PC-9 (cell line): Measurements from ENCODE around the gene FUT8. TPM values are rescaled to one million over a fixed set of nuclear protein-coding genes. Genes with fewer than 3 reads are reported as not detected.

Experiments
- BruUV-seq: library from RNA; stranded (reverse); fragments of 400-500 nt; replicated peaks from 2 replicates; lab custom pipeline; 2021; lab: Mats Ljungman, UMichigan
- CTCF ChIA-PET: fragments of 300-600 bp; sonication (Branson Sonifier 250); formaldehyde crosslinking; loops from one replicate; lab custom pipeline; 2022; ENCODE audit warnings: antibody characterized with exemption; lab: Charles Lee
- POLR2A ChIA-PET: fragments of 300-600 bp; sonication (Branson Sonifier 250); formaldehyde crosslinking; loops from one replicate; lab custom pipeline; 2022; ENCODE audit warnings: antibody characterized with exemption; ENCODE audit not compliant: unreplicated experiment; lab: Charles Lee
- DNase-seq, 2 experiments: peaks; one replicate each; pipeline versions ENCODE4 v3.0.0 to v3.0.0-alpha.2; 2015 to 2022; ENCODE audit warnings: mixed read lengths in 1 of 2
- H2AFZ ChIP-seq: fragments of 200-600 bp; sonication (generic); 2 replicates; pipeline ENCODE4 v1.8.1; 2017; ENCODE audit warnings: antibody characterized with exemption
- H3F3A ChIP-seq: fragments of 200-600 bp; sonication (generic); 2 replicates; pipeline ENCODE4 v1.8.1; 2017; ENCODE audit warnings: antibody characterized with exemption, mild to moderate bottlenecking, low read depth; ENCODE audit not compliant: insufficient read depth
- H3K27ac ChIP-seq: fragments of 200-600 bp; sonication (generic); 2 replicates; pipeline ENCODE4 v1.6.1; 2016; ENCODE audit warnings: mixed run types
- H3K27me3 ChIP-seq: fragments of 200-600 bp; sonication (generic); 2 replicates; pipeline ENCODE4 v1.6.1; 2016; ENCODE audit warnings: low read depth, mixed run types; ENCODE audit not compliant: insufficient read depth
- H3K36me3 ChIP-seq: fragments of 200-600 bp; sonication (generic); 2 replicates; pipeline ENCODE4 v1.6.1; 2016; ENCODE audit warnings: low read depth, mixed run types
- H3K4me1 ChIP-seq: fragments of 200-600 bp; sonication (generic); replicated peaks from 2 replicates; pipeline ENCODE4 v1.6.1; 2016; ENCODE audit warnings: mixed run types; ENCODE audit not compliant: insufficient read depth
- H3K4me2 ChIP-seq: fragments of 200-600 bp; sonication (generic); 2 replicates; pipeline ENCODE4 v1.6.1; 2017; ENCODE audit warnings: mixed run types
- H3K4me3 ChIP-seq: fragments of 200-600 bp; sonication (generic); 2 replicates; pipeline ENCODE4 v1.6.1; 2016; ENCODE audit warnings: mixed run types
- H3K79me2 ChIP-seq: fragments of 200-600 bp; sonication (generic); 2 replicates; pipeline ENCODE4 v1.6.1; 2017; ENCODE audit warnings: low read depth, mixed run types
- H3K9me2 ChIP-seq: fragments of 200-600 bp; sonication (generic); 2 replicates; pipeline ENCODE4 v1.8.1; 2017; ENCODE audit warnings: mild to moderate bottlenecking; ENCODE audit not compliant: insufficient read depth
- H3K9me3 ChIP-seq: fragments of 200-600 bp; sonication (generic); 2 replicates; pipeline ENCODE4 v1.8.1; 2016; ENCODE audit warnings: low read depth; ENCODE audit not compliant: insufficient read depth
- H4K20me1 ChIP-seq: fragments of 200-600 bp; sonication (generic); 2 replicates; pipeline ENCODE4 v1.8.1; 2017; ENCODE audit not compliant: insufficient read depth
- CTCF ChIP-seq: fragments of 200-600 bp; sonication (generic); conservative IDR thresholded peaks from 2 replicates; pipeline ENCODE4 v1.6.1; 2017; ENCODE audit warnings: mixed run types, antibody characterized with exemption, mild to moderate bottlenecking, moderate library complexity
- EZH2 ChIP-seq: fragments of 200-600 bp; sonication (generic); IDR thresholded peaks from 2 replicates; pipeline ENCODE4 v1.8.0; 2017; ENCODE audit warnings: antibody characterized with exemption, low read depth
- intact Hi-C: fragments of 100-400 bp; cut with micrococcal nuclease; formaldehyde crosslinking; loops from one replicate; pipeline ENCODE4 v1.10.0; 2022; ENCODE audit not compliant: unreplicated experiment
- total RNA-seq: library from RNA; stranded (reverse); gene quantifications from 2 replicates; pipeline ENCODE4 v1.2.3, GENCODE V29; 2021

Gene FUT8
- total RNA-seq, 1 experiment from 2014 or later = 134 TPM

- Histone ChIP-seq H4K20me1 (no peaks in the 10 kb centered on the region), H3K79me2 (peaks cover 56% of the 10 kb centered on the region), H3K4me3 (no peak overlapping the region), H3K27ac (no peak overlapping the region), H2AFZ (no peak overlapping the region), H3K36me3 (0 out of 2 replicates have a peak, but pooled peaks cover 6% of the 10 kb centered on the region), H3K4me1 (no peaks in the 10 kb centered on the region; the same call in 1 of the 2 replicates), H3K27me3 (no peaks in the 10 kb centered on the region), H3F3A (peaks cover 26% of the 10 kb centered on the region), H3K9me3 (no peaks in the 10 kb centered on the region), H3K9me2 (no peaks in the 10 kb centered on the region), H3K4me2 (no peak overlapping the region)
- POLR2A ChIA-PET = no interaction called here
- TF ChIP-seq EZH2 (no peak), CTCF (no peak)
- intact Hi-C loops = no loop called here
- DNase-seq = no peak
- CTCF ChIA-PET = no interaction called here
- BruUV-seq = no TSS peak
Measured at GRCh38 chr14:65637780-65638179, 225.2 kb downstream of the FUT8 start.

GRCh38 chr14:65639216-65639615 lies 226.7 kb downstream of the FUT8 start:
- Histone ChIP-seq H3K9me3 (no peaks in the 10 kb centered on the region), H3F3A (peaks cover 26% of the 10 kb centered on the region), H3K4me1 (no peaks in the 10 kb centered on the region; the same call in 1 of the 2 replicates), H3K27ac (no peak overlapping the region; the same call in 1 of the 2 replicates), H3K27me3 (no peaks in the 10 kb centered on the region), H3K36me3 (0 out of 2 replicates have a peak, but pooled peaks cover 6% of the 10 kb centered on the region), H2AFZ (no peak overlapping the region), H3K4me3 (no peak overlapping the region), H3K4me2 (no peak overlapping the region), H3K79me2 (peaks cover 57% of the 10 kb centered on the region), H3K9me2 (no peaks in the 10 kb centered on the region), H4K20me1 (no peaks in the 10 kb centered on the region)
- POLR2A ChIA-PET = no interaction called here
- CTCF ChIA-PET = no interaction called here
- DNase-seq = no peak
- TF ChIP-seq CTCF (no peak), EZH2 (no peak)
- intact Hi-C loops = no loop called here
- BruUV-seq = no TSS peak

- Histone ChIP-seq H3F3A (peaks cover 35% of the 10 kb centered on the region), H3K4me1 (no peaks in the 10 kb centered on the region), H3K79me2 (0 out of 2 replicates have a peak, but pooled peaks cover 4% of the 10 kb centered on the region), H2AFZ (no peak overlapping the region), H3K9me2 (no peaks in the 10 kb centered on the region), H3K27ac (no peak overlapping the region), H3K27me3 (no peaks in the 10 kb centered on the region), H3K36me3 (peaks cover 25% of the 10 kb centered on the region), H3K9me3 (peaks cover 13% of the 10 kb centered on the region), H4K20me1 (0 out of 2 replicates have a peak, but pooled peaks cover 3% of the 10 kb centered on the region), H3K4me3 (no peak overlapping the region), H3K4me2 (no peak overlapping the region)
- no peak for DNase-seq
- intact Hi-C loops = no loop called here
- CTCF ChIA-PET = no interaction called here
- POLR2A ChIA-PET = no interaction called here
- TF ChIP-seq CTCF = no peak
- no peak for TF ChIP-seq EZH2
- BruUV-seq = no TSS peak
Measured at GRCh38 chr14:65650826-65651225, 238.3 kb downstream of the FUT8 start.
